IMR-90 (cell line): ENCODE results near the gene TMEM240. TPM values are rescaled to one million over a fixed set of nuclear protein-coding genes. Genes with fewer than 3 reads are reported as not detected.
"Not testable (repeated sequence)": the region's sequence is repeated elsewhere in the genome, so short reads cannot be mapped to it uniquely, and the experiment has no call there.

Experiments
- ATAC-seq: fragments of 200-7000 bp; cut with Tn5 transposase; 2 replicates; pipeline ENCODE4 v1.9.1; 2020; ENCODE audit warnings: low read depth, mild to moderate bottlenecking, moderate library complexity
- BruUV-seq: library from RNA; stranded (reverse); fragments of 400-500 nt; replicated peaks from 2 replicates; lab custom pipeline; 2021; lab: Mats Ljungman, UMichigan
- CTCF ChIA-PET: fragments of 300-600 bp; formaldehyde crosslinking; extraction: SDS; loops from one replicate; lab custom pipeline; 2021; ENCODE audit warnings: antibody characterized with exemption; lab: Yijun Ruan, JAX
- POLR2A ChIA-PET: fragments of 300-600 bp; sonication (Branson Sonifier 250); formaldehyde crosslinking; loops from one replicate; lab custom pipeline; 2022; ENCODE audit warnings: antibody characterized with exemption; ENCODE audit not compliant: unreplicated experiment; lab: Charles Lee
- DNase-seq: peaks from one replicate; pipeline ENCODE4 v3.0.0; 2013
- H2AFZ ChIP-seq: replicated peaks from 2 replicates; pipeline ENCODE3; 2013; ENCODE audit warnings: low read length, mild to moderate bottlenecking; ENCODE audit not compliant: poor library complexity
- H2AK5ac ChIP-seq: 2 replicates; pipeline ENCODE4 v1.6.1; 2013; ENCODE audit warnings: low read depth, low read length, inconsistent platforms
- H2AK9ac ChIP-seq: replicated peaks from 2 replicates; pipeline ENCODE3; 2013; ENCODE audit warnings: mild to moderate bottlenecking, low read depth, low read length, moderate library complexity; ENCODE audit not compliant: poor library complexity
- H2BK120ac ChIP-seq: 2 replicates; pipeline ENCODE4 v1.6.1; 2013; ENCODE audit warnings: low read depth, low read length, inconsistent platforms
- H2BK15ac ChIP-seq: 3 replicates; pipeline ENCODE4 v1.6.1; 2013; ENCODE audit warnings: low read depth, low read length, inconsistent platforms
- H2BK20ac ChIP-seq: 2 replicates; pipeline ENCODE4 v1.6.1; 2013; ENCODE audit warnings: low read depth, mild to moderate bottlenecking, inconsistent platforms, low read length, moderate library complexity
- H2BK5ac ChIP-seq: 2 replicates; pipeline ENCODE4 v1.6.1; 2013; ENCODE audit warnings: mild to moderate bottlenecking, low read depth, low read length, inconsistent platforms; ENCODE audit not compliant: poor library complexity, severe bottlenecking
- H3K14ac ChIP-seq: replicated peaks from 2 replicates; pipeline ENCODE4 v1.6.1; 2013; ENCODE audit warnings: low read depth, low read length, inconsistent platforms
- H3K18ac ChIP-seq: 2 replicates; pipeline ENCODE4 v1.6.1; 2013; ENCODE audit warnings: low read depth, low read length, control low read depth
- H3K23ac ChIP-seq: 2 replicates; pipeline ENCODE4 v1.6.1; 2013; ENCODE audit warnings: low read depth, low read length, inconsistent platforms
- H3K27ac ChIP-seq: 2 replicates; pipeline ENCODE4 v1.5.1; 2013; ENCODE audit warnings: mild to moderate bottlenecking, control low read depth, low read length; ENCODE audit not compliant: insufficient read depth
- H3K27me3 ChIP-seq: 2 replicates; pipeline ENCODE4 v1.6.1; 2013; ENCODE audit warnings: low read length; ENCODE audit not compliant: control insufficient read depth, insufficient read depth
- H3K36me3 ChIP-seq: 2 replicates; pipeline ENCODE4 v1.6.1; 2013; ENCODE audit warnings: low read length, mixed read lengths; ENCODE audit not compliant: control insufficient read depth, insufficient read depth
- H3K4ac ChIP-seq: 2 replicates; pipeline ENCODE4 v1.6.1; 2013; ENCODE audit warnings: low read depth, low read length, inconsistent platforms
- H3K4me1 ChIP-seq: 2 replicates; pipeline ENCODE4 v1.6.1; 2013; ENCODE audit warnings: low read length, mixed read lengths; ENCODE audit not compliant: control insufficient read depth, insufficient read depth
- H3K4me2 ChIP-seq: 2 replicates; pipeline ENCODE4 v1.6.1; 2013; ENCODE audit warnings: low read depth, mild to moderate bottlenecking, control low read depth, low read length, moderate library complexity
- H3K4me3 ChIP-seq: 2 replicates; pipeline ENCODE4 v1.5.1; 2013; ENCODE audit warnings: low read depth, mild to moderate bottlenecking, control low read depth, low read length, moderate library complexity; ENCODE audit not compliant: insufficient read depth
- H3K56ac ChIP-seq: 2 replicates; pipeline ENCODE4 v1.6.1; 2013; ENCODE audit warnings: low read length, inconsistent platforms; ENCODE audit not compliant: insufficient read depth; ENCODE audit errors: extremely low read depth
- H3K79me1 ChIP-seq, 2 experiments: 2 replicates each; pipeline ENCODE4 v1.6.1; 2013; ENCODE audit warnings: low read length in 2 of 2, inconsistent platforms in 1 of 2, low read depth in 1 of 2
- H3K9ac ChIP-seq: 2 replicates; pipeline ENCODE4 v1.6.1; 2013; ENCODE audit warnings: low read depth, low read length, control low read depth
- H3K9me1 ChIP-seq: 2 replicates; pipeline ENCODE4 v1.6.1; 2013; ENCODE audit warnings: low read length, inconsistent platforms; ENCODE audit not compliant: insufficient read depth
- H3K9me3 ChIP-seq: 2 replicates; pipeline ENCODE4 v1.6.1; 2013; ENCODE audit warnings: low read length; ENCODE audit not compliant: control insufficient read depth, insufficient read depth
- H4K20me1 ChIP-seq: 2 replicates; pipeline ENCODE4 v1.6.1; 2013; ENCODE audit warnings: low read length, inconsistent platforms; ENCODE audit not compliant: insufficient read depth
- H4K5ac ChIP-seq: 2 replicates; pipeline ENCODE4 v1.6.1; 2013; ENCODE audit warnings: mild to moderate bottlenecking, low read depth, low read length, control low read depth
- H4K8ac ChIP-seq, 2 experiments: 2 replicates each; pipeline ENCODE4 v1.6.1; 2013; ENCODE audit warnings: low read depth in 2 of 2, low read length in 2 of 2, control low read depth in 1 of 2, inconsistent platforms in 1 of 2
- H4K91ac ChIP-seq: 2 replicates; pipeline ENCODE4 v1.6.1; 2013; ENCODE audit warnings: low read depth, low read length, inconsistent platforms; ENCODE audit not compliant: insufficient read depth
- CHD1 ChIP-seq: IDR thresholded peaks from 2 replicates; pipeline ENCODE4 v1.6.1; 2012; ENCODE audit warnings: low read depth, low read length, improper control_type of control experiment
- MAFK ChIP-seq: IDR thresholded peaks from 2 replicates; pipeline ENCODE4 v1.6.1; 2012; ENCODE audit warnings: low read depth, low read length, improper control_type of control experiment
- MAZ ChIP-seq: IDR thresholded peaks from 2 replicates; pipeline ENCODE4 v1.6.1; 2012; ENCODE audit warnings: low read depth, mild to moderate bottlenecking, low read length, improper control_type of control experiment, moderate library complexity, borderline replicate concordance
- NFE2L2 ChIP-seq: fragments of 150-350 bp; IDR thresholded peaks from 2 replicates; pipeline ENCODE4 v1.6.1; 2016; ENCODE audit warnings: low read depth, mild to moderate bottlenecking, low read length
- POLR2A ChIP-seq: IDR thresholded peaks from 2 replicates; pipeline ENCODE4 v1.6.1; 2012; ENCODE audit warnings: mild to moderate bottlenecking, low read depth, low read length
- RAD21 ChIP-seq: IDR thresholded peaks from 2 replicates; pipeline ENCODE4 v1.6.1; 2012; ENCODE audit warnings: low read length, improper control_type of control experiment
- USF2 ChIP-seq: fragments of 150-350 bp; IDR thresholded peaks from 2 replicates; pipeline ENCODE4 v1.6.1; 2017; ENCODE audit warnings: mild to moderate bottlenecking, antibody characterized with exemption, low read length, low read depth
- WGBS, 2 experiments: methylation state at CpG; one replicate each; pipeline versions ENCODE4 v1.1.5 to v1.1.7; 2013; ENCODE audit warnings: missing lambda C conversion rate in 2 of 2; ENCODE audit not compliant: insufficient read length in 1 of 2; ENCODE audit errors: extremely low coverage in 2 of 2; 5-methylcytosine and 5-hydroxymethylcytosine counted together
- dilution Hi-C: fragments of 300-500 bp; cut with HindIII; formaldehyde crosslinking; loops from one replicate; pipeline ENCODE4 v1.14.3; 2018; ENCODE audit warnings: low sequenced_read_pairs; ENCODE audit not compliant: unreplicated experiment
- in situ Hi-C: fragments of 300-500 bp; cut with MboI; formaldehyde crosslinking; loops from 3 replicates; pipeline ENCODE4 v1.14.3; 2019; ENCODE audit warnings: low sequenced_read_pairs, inconsistent platforms, mixed read lengths
- intact Hi-C: fragments of 100-400 bp; cut with micrococcal nuclease; formaldehyde crosslinking; loops from 2 replicates; pipeline ENCODE4 v1.10.0; 2022
- polyA plus RNA-seq, 3 experiments: library from polyadenylated mRNA; depleted of rRNA; stranded (reverse); fragments of >200 nt; gene quantifications; 2 replicates each; pipeline ENCODE4 v1.2.3, GENCODE V29; 2012; ENCODE audit warnings: low replicate concordance in 1 of 3
- total RNA-seq: library from RNA; depleted of rRNA; stranded (reverse); fragments of >200 nt; gene quantifications from 2 replicates; pipeline ENCODE4 v1.2.3, GENCODE V29; 2012

The TMEM240 gene
- total and polyA plus RNA-seq, 2 of the 4 experiments (the other 2 are of a cell fraction): 1.6 to 7.6 TPM

GRCh38 chr1:1510912-1511532 lies 29.4 kb downstream of the TMEM240 start (continued):
- no peak for TF ChIP-seq USF2
- no peak for TF ChIP-seq MAFK
- TF ChIP-seq MAZ: no peak
- no peak for TF ChIP-seq POLR2A
- TF ChIP-seq NFE2L2: no peak
- no peak for TF ChIP-seq CHD1
- no peak for TF ChIP-seq RAD21

GRCh38 chr1:1509465-1509850 lies 31.0 kb downstream of the TMEM240 start:
- H3K79me1 ChIP-seq: peaks cover 6 to 11% of the 10 kb centered on the region in 2 experiments; a peak in 3 of 4 replicates
- POLR2A ChIA-PET, H4K20me1 ChIP-seq, ATAC-seq, H2AK5ac ChIP-seq, H4K5ac ChIP-seq, H2BK120ac ChIP-seq, BruUV-seq, H3K56ac ChIP-seq, intact Hi-C loops, in situ Hi-C loops, H3K4me2 ChIP-seq, H3K9me3 ChIP-seq, H3K27me3 ChIP-seq, H2BK20ac ChIP-seq, H3K14ac ChIP-seq, H3K4me1 ChIP-seq, H3K23ac ChIP-seq, H2AK9ac ChIP-seq, H2BK15ac ChIP-seq, H4K8ac ChIP-seq, H3K18ac ChIP-seq, H3K4ac ChIP-seq, H2AFZ ChIP-seq, H3K36me3 ChIP-seq, dilution Hi-C loops, H4K91ac ChIP-seq, H3K9ac ChIP-seq, DNase-seq, H3K9me1 ChIP-seq, H3K4me3 ChIP-seq, H2BK5ac ChIP-seq, H3K27ac ChIP-seq: not testable (repeated sequence)
- no CpG with 5 or more reads among the region's 21 CpGs for WGBS, 2 experiments
- CTCF ChIA-PET: interaction anchor here (0.6 kb wide), 1 partner anchor 396 kb away, joined by 3 read pairs; no protein-coding TSS in a partner anchor
